MCF 10A (cell line): ENCODE measurements around the gene BNC2. TPM values are rescaled to one million over a fixed set of nuclear protein-coding genes. Genes with fewer than 3 reads are reported as not detected.

ENCODE experiments used
- BruUV-seq: library from RNA; stranded (reverse); fragments of 400-500 nt; replicated peaks from 2 replicates; lab custom pipeline; 2021; lab: Mats Ljungman, UMichigan
- CTCF ChIA-PET: fragments of 300-600 bp; sonication (Branson Sonifier 250); formaldehyde crosslinking; extraction: SDS; loops from one replicate; lab custom pipeline; 2021; ENCODE audit warnings: antibody characterized with exemption, inconsistent platforms; lab: Yijun Ruan, JAX
- POLR2A ChIA-PET: fragments of 300-600, 350-650 bp; sonication (Branson Sonifier 250); formaldehyde crosslinking; extraction: SDS; loops from one replicate; lab custom pipeline; 2020; ENCODE audit warnings: antibody characterized with exemption, inconsistent platforms; lab: Yijun Ruan, JAX
- DNase-seq: peaks from one replicate; pipeline ENCODE4 v3.0.0-alpha.2; 2018; ENCODE audit not compliant: unreplicated experiment
- H3K27ac Mint-ChIP-seq: one replicate; pipeline ENCODE4 v1.8.0; 2022; ENCODE audit warnings: mild to moderate bottlenecking, low read depth, mixed read lengths; ENCODE audit not compliant: unreplicated experiment
- H3K27me3 Mint-ChIP-seq: one replicate; pipeline ENCODE4 v1.8.0; 2022; ENCODE audit warnings: mixed read lengths; ENCODE audit not compliant: insufficient read depth, unreplicated experiment
- H3K36me3 Mint-ChIP-seq: one replicate; pipeline ENCODE4 v1.8.0; 2022; ENCODE audit warnings: mild to moderate bottlenecking, moderate library complexity, mixed read lengths; ENCODE audit not compliant: insufficient read depth, unreplicated experiment
- H3K4me1 Mint-ChIP-seq: one replicate; pipeline ENCODE4 v1.8.0; 2022; ENCODE audit warnings: mixed read lengths; ENCODE audit not compliant: insufficient read depth, unreplicated experiment
- H3K4me3 Mint-ChIP-seq: one replicate; pipeline ENCODE4 v1.8.0; 2022; ENCODE audit warnings: mild to moderate bottlenecking, moderate library complexity, mixed read lengths; ENCODE audit not compliant: unreplicated experiment
- H3K9me3 Mint-ChIP-seq: one replicate; pipeline ENCODE4 v1.8.0; 2022; ENCODE audit warnings: mixed read lengths; ENCODE audit not compliant: unreplicated experiment
- CTCF ChIP-seq: fragments of 200-600 bp; IDR thresholded peaks from one replicate; pipeline ENCODE4 v1.8.0; 2022; ENCODE audit warnings: antibody characterized with exemption, mild to moderate bottlenecking; ENCODE audit not compliant: unreplicated experiment
- intact Hi-C: fragments of 100-400 bp; cut with micrococcal nuclease; formaldehyde crosslinking; loops from 2 replicates; pipeline ENCODE4 v1.14.1; 2022
- total RNA-seq: library from RNA; stranded (reverse); gene quantifications from 2 replicates; pipeline ENCODE4 v1.2.3, GENCODE V29; 2022

BNC2 gene
- total RNA-seq, 1 experiment from 2014 or later = not detected

- BruUV-seq = no TSS peak
- no peak overlapping the region for H3K27ac Mint-ChIP-seq
- TF ChIP-seq CTCF = no peak
These were observed 39.7 kb downstream of the BNC2 start for GRCh38 chr9:16830806-16831205.

GRCh38 chr9:16828340-16829281, 41.9 kb downstream of the BNC2 start:
- intact Hi-C loops = no loop called here
- peaks cover 6% of the 10 kb centered on the region for H3K4me1 Mint-ChIP-seq
- POLR2A ChIA-PET = no interaction called here

More at GRCh38 chr9:16830806-16831205, 39.7 kb downstream of the BNC2 start:
- POLR2A ChIA-PET = no interaction called here
- H3K4me3 Mint-ChIP-seq = no peak overlapping the region
- H3K36me3 Mint-ChIP-seq = no peaks in the 10 kb centered on the region
- no peaks in the 10 kb centered on the region for H3K4me1 Mint-ChIP-seq
- H3K9me3 Mint-ChIP-seq = no peaks in the 10 kb centered on the region
- CTCF ChIA-PET = no interaction called here
- H3K27me3 Mint-ChIP-seq = peaks cover 22% of the 10 kb centered on the region
- intact Hi-C loops = no loop called here
- DNase-seq = no peak

GRCh38 chr9:16825971-16826625, 44.4 kb downstream of the BNC2 start:
- no peak overlapping the region for H3K4me3 Mint-ChIP-seq
- POLR2A ChIA-PET = interaction anchor here (0.6 kb wide), 1 partner anchor 17 kb away, joined by 3 read pairs; no protein-coding TSS in a partner anchor
- H3K27ac Mint-ChIP-seq = no peak overlapping the region
- BruUV-seq = no TSS peak
- H3K27me3 Mint-ChIP-seq = peaks cover 23% of the 10 kb centered on the region
- H3K9me3 Mint-ChIP-seq = no peaks in the 10 kb centered on the region
- H3K36me3 Mint-ChIP-seq = no peaks in the 10 kb centered on the region
- no peak for DNase-seq
- TF ChIP-seq CTCF = no peak
- CTCF ChIA-PET = interaction anchor here (0.5 to 0.8 kb wide), 7 partner anchors 12 to 952 kb away, joined by 3 read pairs; no protein-coding TSS in a partner anchor
- peaks cover 6% of the 10 kb centered on the region for H3K4me1 Mint-ChIP-seq
- intact Hi-C loops = no loop called here

More at GRCh38 chr9:16828340-16829281, 41.9 kb downstream of the BNC2 start:
- BruUV-seq = no TSS peak
- no peak for TF ChIP-seq CTCF
- CTCF ChIA-PET = no interaction called here
- H3K9me3 Mint-ChIP-seq = no peaks in the 10 kb centered on the region
- H3K36me3 Mint-ChIP-seq = no peaks in the 10 kb centered on the region
- H3K4me3 Mint-ChIP-seq = no peak overlapping the region
- no peak for DNase-seq
- no peak overlapping the region for H3K27ac Mint-ChIP-seq
- H3K27me3 Mint-ChIP-seq = peaks cover 23% of the 10 kb centered on the region

- peaks cover 23% of the 10 kb centered on the region for H3K27me3 Mint-ChIP-seq
- H3K9me3 Mint-ChIP-seq = no peaks in the 10 kb centered on the region
- CTCF ChIA-PET = interaction anchor here (0.6 to 0.8 kb wide), 4 partner anchors 50 to 1041 kb away, joined by 3 to 4 read pairs (median 3); no protein-coding TSS in a partner anchor
- POLR2A ChIA-PET = interaction anchor here (0.7 kb wide), 1 partner anchor 59 kb away, joined by 3 read pairs; no protein-coding TSS in a partner anchor
- intact Hi-C loops = no loop called here
- no peak overlapping the region for H3K27ac Mint-ChIP-seq
- no peak for TF ChIP-seq CTCF
- peaks cover 6% of the 10 kb centered on the region for H3K4me1 Mint-ChIP-seq
- no peak overlapping the region for H3K4me3 Mint-ChIP-seq
- no TSS peak for BruUV-seq
- no peaks in the 10 kb centered on the region for H3K36me3 Mint-ChIP-seq
- DNase-seq = no peak
These were observed 45.1 kb downstream of the BNC2 start for GRCh38 chr9:16825331-16825725.
